DND-41 (cell line): Measurements from ENCODE around the gene SLC6A12.

Experiments used
- CTCF ChIP-seq: IDR thresholded peaks from 2 replicates; pipeline ENCODE4 v1.5.1; 2012; ENCODE audit warnings: borderline replicate concordance, low read length, moderate library complexity, mild to moderate bottlenecking; ENCODE audit not compliant: poor library complexity, severe bottlenecking; ENCODE audit errors: extremely low read depth
- EZH2 ChIP-seq: IDR thresholded peaks from 3 replicates; pipeline ENCODE4 v1.6.1; 2012; ENCODE audit warnings: borderline replicate concordance, low read depth, mild to moderate bottlenecking, moderate library complexity, low read length, inconsistent platforms; ENCODE audit not compliant: severe bottlenecking

- TF ChIP-seq CTCF, result no peak
- no peak for TF ChIP-seq EZH2
Observed at GRCh38 chr12:190881-191280, 23.1 kb downstream of the SLC6A12 start.
